Uterus (tissue), 2 donors: ENCODE measurements around the gene DNAH7.

Experiments used
- POLR2A ChIP-seq, 2 donors: fragments of 450-650 bp; IDR thresholded peaks; one replicate each; pipeline ENCODE4 v1.6.1; 2016; ENCODE audit warnings: antibody characterized with exemption in 2 of 2, mild to moderate bottlenecking in 1 of 2, moderate library complexity in 1 of 2
- TF ChIP-seq, protein P1 (sequence below), 4 experiments: fragments of 200-600 bp in 2 of 4; fragments of 450-650 bp in 2 of 4; sonication (generic) in 2 of 4; IDR thresholded peaks; one replicate each; pipeline ENCODE4 v1.5.1; 2016 to 2019; ENCODE audit warnings: antibody characterized with exemption in 4 of 4, mild to moderate bottlenecking in 2 of 4, moderate library complexity in 1 of 4

GRCh38 chr2:195993623-195994022 is 75.0 kb downstream of the DNAH7 start:
- TF ChIP-seq POLR2A (IDR thresholded peaks at IDR 0.05): no peak
- TF ChIP-seq, protein P1, sequence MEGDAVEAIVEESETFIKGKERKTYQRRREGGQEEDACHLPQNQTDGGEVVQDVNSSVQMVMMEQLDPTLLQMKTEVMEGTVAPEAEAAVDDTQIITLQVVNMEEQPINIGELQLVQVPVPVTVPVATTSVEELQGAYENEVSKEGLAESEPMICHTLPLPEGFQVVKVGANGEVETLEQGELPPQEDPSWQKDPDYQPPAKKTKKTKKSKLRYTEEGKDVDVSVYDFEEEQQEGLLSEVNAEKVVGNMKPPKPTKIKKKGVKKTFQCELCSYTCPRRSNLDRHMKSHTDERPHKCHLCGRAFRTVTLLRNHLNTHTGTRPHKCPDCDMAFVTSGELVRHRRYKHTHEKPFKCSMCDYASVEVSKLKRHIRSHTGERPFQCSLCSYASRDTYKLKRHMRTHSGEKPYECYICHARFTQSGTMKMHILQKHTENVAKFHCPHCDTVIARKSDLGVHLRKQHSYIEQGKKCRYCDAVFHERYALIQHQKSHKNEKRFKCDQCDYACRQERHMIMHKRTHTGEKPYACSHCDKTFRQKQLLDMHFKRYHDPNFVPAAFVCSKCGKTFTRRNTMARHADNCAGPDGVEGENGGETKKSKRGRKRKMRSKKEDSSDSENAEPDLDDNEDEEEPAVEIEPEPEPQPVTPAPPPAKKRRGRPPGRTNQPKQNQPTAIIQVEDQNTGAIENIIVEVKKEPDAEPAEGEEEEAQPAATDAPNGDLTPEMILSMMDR (IDR thresholded peaks at IDR 0.05): no peak
